Bone marrow (tissue), 2 donors: ENCODE data around the gene APOA1.
A peak's percentile ranks its signal among the peaks of the same experiment; 100 is the strongest.

Source experiments
- DNase-seq, 2 donors: peaks; one replicate each; lab custom pipeline; 2025; lab: John Stamatoyannopoulos, UW

Gene APOA1

GRCh38 chr11:116837231-116838091 lies at the start of gene APOA1:
APOA1 (minus strand) TSS chr11:116837622; CDS start chr11:116837387, 235 bp downstream.
- no peak for DNase-seq

- DNase-seq = no peak
These were observed 48.7 kb upstream of the APOA1 start for GRCh38 chr11:116885951-116886655.

GRCh38 chr11:116882386-116882785 lies 45.0 kb upstream of the APOA1 start:
- no peak for DNase-seq

GRCh38 chr11:116881143-116881542 lies 43.7 kb upstream of the APOA1 start:
- DNase-seq = no peak

- peak in 1 of 2 donors; percentile 64 for DNase-seq
These were observed 42.6 kb upstream of the APOA1 start for GRCh38 chr11:116879800-116880625.

- DNase-seq = no peak
These were observed 39.2 kb upstream of the APOA1 start for GRCh38 chr11:116876656-116877055.

GRCh38 chr11:116875194-116875593 lies 37.8 kb upstream of the APOA1 start:
- DNase-seq = no peak

GRCh38 chr11:116874251-116874650 lies 36.8 kb upstream of the APOA1 start:
- DNase-seq = no peak

- DNase-seq = no peak
These were observed 36.0 kb upstream of the APOA1 start for GRCh38 chr11:116873381-116873780.

GRCh38 chr11:116871248-116871647 lies 33.8 kb upstream of the APOA1 start:
- peak in 1 of 2 donors; percentile 31 for DNase-seq

GRCh38 chr11:116870054-116870453 lies 32.6 kb upstream of the APOA1 start:
- peak in 1 of 2 donors; percentile 93 for DNase-seq

GRCh38 chr11:116869610-116870009 lies 32.2 kb upstream of the APOA1 start:
- DNase-seq = no peak

GRCh38 chr11:116868066-116868465 lies 30.6 kb upstream of the APOA1 start:
- no peak for DNase-seq

GRCh38 chr11:116867619-116868018 lies 30.2 kb upstream of the APOA1 start:
- DNase-seq = no peak

GRCh38 chr11:116866804-116867455 lies 29.5 kb upstream of the APOA1 start:
- DNase-seq = no peak

GRCh38 chr11:116865696-116866095 lies 28.3 kb upstream of the APOA1 start:
- no peak for DNase-seq

GRCh38 chr11:116864531-116864930 lies 27.1 kb upstream of the APOA1 start:
- no peak for DNase-seq

- DNase-seq = no peak
These were observed 25.5 kb upstream of the APOA1 start for GRCh38 chr11:116862951-116863350.

GRCh38 chr11:116862185-116862584 lies 24.8 kb upstream of the APOA1 start:
- DNase-seq = no peak

- no peak for DNase-seq
These were observed 24.1 kb upstream of the APOA1 start for GRCh38 chr11:116861539-116861938.

- DNase-seq = no peak
These were observed 22.9 kb upstream of the APOA1 start for GRCh38 chr11:116860303-116860702.

GRCh38 chr11:116859175-116859574 lies 21.8 kb upstream of the APOA1 start:
- DNase-seq = no peak
